OCI-LY7 (cell line): ENCODE results near the gene KCTD2.

Source experiments
- EZH2phosphoT487 ChIP-seq: fragments of 200-600 bp; sonication (generic); IDR thresholded peaks from 2 replicates; pipeline ENCODE4 v1.6.1; 2018; ENCODE audit warnings: low read depth, borderline replicate concordance, mild to moderate bottlenecking, mixed run types, antibody characterized with exemption, low read length, moderate library complexity, mixed read lengths
- TF ChIP-seq, protein P1 (sequence below): fragments of 200-600 bp; sonication (generic); conservative IDR thresholded peaks from 2 replicates; pipeline ENCODE4 v1.5.1; 2014; ENCODE audit warnings: mild to moderate bottlenecking, antibody characterized with exemption, low read length, moderate library complexity, mixed read lengths

DNA sequence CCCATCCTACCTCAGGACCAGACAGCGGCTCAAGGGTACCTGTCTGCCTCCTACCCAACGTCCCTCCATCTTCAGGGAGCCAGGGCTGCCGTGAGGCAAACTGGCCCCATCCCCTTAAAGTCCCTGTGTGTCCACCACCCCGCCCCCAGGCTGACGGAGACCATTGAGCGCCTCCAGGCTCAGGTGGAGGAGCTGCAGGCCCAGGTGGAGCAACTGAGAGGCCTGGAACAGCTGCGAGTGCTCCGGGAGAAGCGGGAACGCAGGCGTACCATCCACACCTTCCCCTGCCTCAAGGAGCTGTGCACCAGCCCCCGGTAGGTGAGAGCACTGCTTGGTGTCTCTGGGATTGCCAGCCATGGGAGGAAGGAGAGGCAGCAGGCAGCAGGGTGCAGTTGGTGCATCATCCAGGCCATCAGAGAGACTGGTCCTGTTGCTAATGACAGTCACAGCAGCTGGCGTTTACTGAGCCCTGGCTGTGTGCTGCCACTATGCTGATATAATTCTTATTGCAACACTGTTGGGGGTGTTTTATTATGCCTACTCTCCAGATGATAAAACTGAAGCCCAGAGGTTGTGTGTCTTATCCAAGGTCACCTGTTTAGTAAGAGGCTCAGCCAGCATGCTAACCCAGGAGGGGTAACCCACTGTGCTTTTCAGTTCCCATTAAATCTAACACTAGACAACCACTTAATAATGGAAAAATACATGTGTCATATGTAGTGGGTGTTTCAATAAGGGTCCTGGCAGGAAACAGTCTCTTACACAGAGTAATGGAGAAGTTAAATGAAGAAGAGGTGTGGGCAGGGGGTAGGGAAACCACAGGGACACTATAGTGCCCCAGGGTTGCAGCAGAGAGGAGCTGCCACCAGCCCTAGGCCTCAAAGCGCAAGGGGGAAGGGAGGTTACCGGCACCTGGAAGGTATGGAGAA lies 44.8 kb upstream of the KCTD2 start:
- TF ChIP-seq, protein P1, sequence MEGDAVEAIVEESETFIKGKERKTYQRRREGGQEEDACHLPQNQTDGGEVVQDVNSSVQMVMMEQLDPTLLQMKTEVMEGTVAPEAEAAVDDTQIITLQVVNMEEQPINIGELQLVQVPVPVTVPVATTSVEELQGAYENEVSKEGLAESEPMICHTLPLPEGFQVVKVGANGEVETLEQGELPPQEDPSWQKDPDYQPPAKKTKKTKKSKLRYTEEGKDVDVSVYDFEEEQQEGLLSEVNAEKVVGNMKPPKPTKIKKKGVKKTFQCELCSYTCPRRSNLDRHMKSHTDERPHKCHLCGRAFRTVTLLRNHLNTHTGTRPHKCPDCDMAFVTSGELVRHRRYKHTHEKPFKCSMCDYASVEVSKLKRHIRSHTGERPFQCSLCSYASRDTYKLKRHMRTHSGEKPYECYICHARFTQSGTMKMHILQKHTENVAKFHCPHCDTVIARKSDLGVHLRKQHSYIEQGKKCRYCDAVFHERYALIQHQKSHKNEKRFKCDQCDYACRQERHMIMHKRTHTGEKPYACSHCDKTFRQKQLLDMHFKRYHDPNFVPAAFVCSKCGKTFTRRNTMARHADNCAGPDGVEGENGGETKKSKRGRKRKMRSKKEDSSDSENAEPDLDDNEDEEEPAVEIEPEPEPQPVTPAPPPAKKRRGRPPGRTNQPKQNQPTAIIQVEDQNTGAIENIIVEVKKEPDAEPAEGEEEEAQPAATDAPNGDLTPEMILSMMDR, result no peak
- TF ChIP-seq EZH2phosphoT487, result no peak
